ENCODE results near the gene UBE2G2.

- no peak for TF ChIP-seq EP300 (IDR thresholded peaks at IDR 0.05)
- no peak for TF ChIP-seq CTCF (IDR thresholded peaks at IDR 0.05)
- no peak for TF ChIP-seq POLR2AphosphoS5 (IDR thresholded peaks at IDR 0.05)
- no peak for TF ChIP-seq POLR2A (IDR thresholded peaks at IDR 0.05)
Observed at GRCh38 chr21:44748621-44749020, 53.0 kb downstream of the UBE2G2 start.
